Activated CD8-positive, alpha-beta T cell treated with anti-CD3 and anti-CD28 coated beads for 36 hours (primary cell): ENCODE measurements around the gene SLC25A44. TPM values are rescaled to one million over a fixed set of nuclear protein-coding genes. Genes with fewer than 3 reads are reported as not detected.

ENCODE experiments used
- ATAC-seq: fragments of 200-7000 bp; cut with Tn5 transposase; one replicate; pipeline ENCODE4 v1.10.0; 2021; ENCODE audit warnings: mild to moderate bottlenecking, moderate library complexity
- CTCF ChIA-PET: fragments of 350-600 bp; sonication (Branson Sonifier 250); formaldehyde crosslinking; loops from one replicate; lab custom pipeline; 2021; ENCODE audit warnings: antibody characterized with exemption; lab: Charles Lee
- POLR2A ChIA-PET: fragments of 350-600 bp; sonication (Branson Sonifier 250); formaldehyde crosslinking; loops from one replicate; lab custom pipeline; 2021; ENCODE audit warnings: antibody characterized with exemption; lab: Charles Lee
- DNase-seq: peaks from one replicate; pipeline ENCODE4 v3.0.0-alpha.2; 2020
- H3K27ac Mint-ChIP-seq: one replicate; pipeline ENCODE4 v1.8.0; 2021; ENCODE audit warnings: mild to moderate bottlenecking, mixed read lengths
- H3K27me3 Mint-ChIP-seq: one replicate; pipeline ENCODE4 v1.8.0; 2021; ENCODE audit warnings: mixed read lengths
- H3K36me3 Mint-ChIP-seq: one replicate; pipeline ENCODE4 v1.8.0; 2021; ENCODE audit warnings: low read depth, mixed read lengths
- H3K4me1 Mint-ChIP-seq: one replicate; pipeline ENCODE4 v1.8.0; 2021; ENCODE audit warnings: low read depth, mixed read lengths
- H3K4me3 Mint-ChIP-seq: one replicate; pipeline ENCODE4 v1.8.0; 2021; ENCODE audit warnings: mild to moderate bottlenecking, moderate library complexity, mixed read lengths
- H3K9me3 Mint-ChIP-seq: one replicate; pipeline ENCODE4 v1.8.0; 2021; ENCODE audit warnings: mixed read lengths
- intact Hi-C: fragments of 100-400 bp; cut with micrococcal nuclease; formaldehyde crosslinking; loops from one replicate; pipeline ENCODE4 v1.10.0; 2022
- total RNA-seq, 2 experiments: library from RNA; stranded (reverse); gene quantifications; one replicate each; pipeline ENCODE4 v1.2.3, GENCODE V29; 2021
- TF ChIP-seq, protein P1 (sequence below): fragments of 200-600 bp; IDR thresholded peaks from one replicate; pipeline ENCODE4 v1.8.0; 2022; ENCODE audit warnings: antibody characterized with exemption, mild to moderate bottlenecking

SLC25A44 gene
- total RNA-seq, 2 experiments from 2014 or later, result 41.9 to 43.0 TPM

DNA sequence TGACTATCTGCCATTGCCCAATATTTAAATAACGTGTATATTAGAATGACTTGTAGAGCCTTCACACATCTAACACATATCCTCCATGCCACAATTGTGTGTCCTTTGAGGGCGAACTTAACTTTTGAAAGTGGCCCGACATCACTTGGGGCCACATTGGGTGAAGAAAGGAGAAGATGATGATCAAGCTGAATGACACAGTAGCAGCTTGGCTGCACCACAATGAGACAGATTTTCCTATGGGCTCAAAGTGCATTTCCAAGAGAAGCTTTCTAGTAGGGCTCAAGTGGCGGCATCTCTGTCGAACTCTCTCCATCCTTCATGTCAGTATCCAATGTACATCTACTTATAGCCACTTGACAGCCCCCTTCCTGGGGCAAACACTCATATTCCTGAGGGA, 44.3 kb downstream of the SLC25A44 start:
- POLR2A ChIA-PET, result interaction anchor here (1.1 kb wide), 2 partner anchors 8 to 11 kb away, joined by 3 read pairs; no protein-coding TSS in a partner anchor
- CTCF ChIA-PET, result interaction anchor here (0.8 to 1.7 kb wide), 3 partner anchors 13 to 109 kb away, joined by 3 to 4 read pairs (median 3); no protein-coding TSS in a partner anchor
- H3K9me3 Mint-ChIP-seq, result no peaks in the 10 kb centered on the region
- no peak overlapping the region for H3K4me3 Mint-ChIP-seq
- H3K27ac Mint-ChIP-seq, result no peak overlapping the region
- no peaks in the 10 kb centered on the region for H3K27me3 Mint-ChIP-seq
- H3K4me1 Mint-ChIP-seq, result peaks cover 3% of the 10 kb centered on the region
- no peak for DNase-seq
- TF ChIP-seq, protein P1, sequence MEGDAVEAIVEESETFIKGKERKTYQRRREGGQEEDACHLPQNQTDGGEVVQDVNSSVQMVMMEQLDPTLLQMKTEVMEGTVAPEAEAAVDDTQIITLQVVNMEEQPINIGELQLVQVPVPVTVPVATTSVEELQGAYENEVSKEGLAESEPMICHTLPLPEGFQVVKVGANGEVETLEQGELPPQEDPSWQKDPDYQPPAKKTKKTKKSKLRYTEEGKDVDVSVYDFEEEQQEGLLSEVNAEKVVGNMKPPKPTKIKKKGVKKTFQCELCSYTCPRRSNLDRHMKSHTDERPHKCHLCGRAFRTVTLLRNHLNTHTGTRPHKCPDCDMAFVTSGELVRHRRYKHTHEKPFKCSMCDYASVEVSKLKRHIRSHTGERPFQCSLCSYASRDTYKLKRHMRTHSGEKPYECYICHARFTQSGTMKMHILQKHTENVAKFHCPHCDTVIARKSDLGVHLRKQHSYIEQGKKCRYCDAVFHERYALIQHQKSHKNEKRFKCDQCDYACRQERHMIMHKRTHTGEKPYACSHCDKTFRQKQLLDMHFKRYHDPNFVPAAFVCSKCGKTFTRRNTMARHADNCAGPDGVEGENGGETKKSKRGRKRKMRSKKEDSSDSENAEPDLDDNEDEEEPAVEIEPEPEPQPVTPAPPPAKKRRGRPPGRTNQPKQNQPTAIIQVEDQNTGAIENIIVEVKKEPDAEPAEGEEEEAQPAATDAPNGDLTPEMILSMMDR, result no peak
- intact Hi-C loops, result no loop called here
- no peak for ATAC-seq
- peaks cover 29% of the 10 kb centered on the region for H3K36me3 Mint-ChIP-seq

DNA sequence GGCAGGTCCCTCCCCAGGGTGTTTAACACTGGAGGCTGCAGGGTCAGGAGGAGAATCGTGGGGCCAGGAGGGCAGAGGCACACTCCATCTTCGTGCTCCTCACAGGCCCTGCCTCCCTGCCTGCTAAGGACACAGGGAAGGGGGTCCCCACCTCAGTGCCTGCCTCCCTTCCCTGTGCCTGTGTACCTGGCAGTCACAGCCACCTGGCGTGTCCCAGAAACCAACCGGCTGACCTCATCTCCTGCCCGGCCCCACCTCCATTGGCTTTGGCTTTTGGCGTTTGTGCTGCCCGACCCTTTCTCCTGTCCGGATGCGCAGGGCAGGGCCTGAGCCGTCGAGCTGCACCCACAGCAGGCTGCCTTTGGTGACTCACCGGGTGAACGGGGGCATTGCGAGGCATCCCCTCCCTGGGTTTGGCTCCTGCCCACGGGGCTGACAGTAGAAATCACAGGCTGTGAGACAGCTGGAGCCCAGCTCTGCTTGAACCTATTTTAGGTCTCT, 47.5 kb downstream of the SLC25A44 start:
- TF ChIP-seq, protein P1, result no peak
- no peak overlapping the region for H3K4me3 Mint-ChIP-seq
- H3K4me1 Mint-ChIP-seq, result peaks cover 15% of the 10 kb centered on the region
- H3K9me3 Mint-ChIP-seq, result no peaks in the 10 kb centered on the region
- H3K36me3 Mint-ChIP-seq, result peaks cover 13% of the 10 kb centered on the region
- H3K27me3 Mint-ChIP-seq, result no peaks in the 10 kb centered on the region
- no peak for ATAC-seq
- intact Hi-C loops, result no loop called here
- no peak for DNase-seq
- ChIA-PET CTCF (interaction anchor here (0.8 to 1.6 kb wide), 3 partner anchors 9 to 96 kb away, joined by 3 to 4 read pairs (median 4); no protein-coding TSS in a partner anchor), POLR2A (interaction anchor here (0.6 to 1.1 kb wide), 4 partner anchors 10 to 78 kb away, joined by 3 to 4 read pairs (median 3); no protein-coding TSS in a partner anchor)
- no peak overlapping the region for H3K27ac Mint-ChIP-seq

GRCh38 chr1:156241926-156242325, 48.0 kb downstream of the SLC25A44 start, which contains the start of gene BGLAP:
BGLAP (plus strand) TSS chr1:156242184; CDS start chr1:156242232, 48 bp downstream.
- intact Hi-C loops, result no loop called here
- peaks cover 12% of the 10 kb centered on the region for H3K36me3 Mint-ChIP-seq
- H3K9me3 Mint-ChIP-seq, result no peaks in the 10 kb centered on the region
- TF ChIP-seq, protein P1, result no peak
- DNase-seq, result no peak
- POLR2A ChIA-PET, result interaction anchor here (1.0 to 1.1 kb wide), 2 partner anchors 9 to 15 kb away, joined by 3 read pairs; no protein-coding TSS in a partner anchor
- H3K4me1 Mint-ChIP-seq, result peaks cover 17% of the 10 kb centered on the region
- no peak within 1 kb of the TSS for H3K27ac Mint-ChIP-seq
- ATAC-seq, result no peak
- H3K4me3 Mint-ChIP-seq, result no peak within 1 kb of the TSS
- no peaks in the 10 kb centered on the region for H3K27me3 Mint-ChIP-seq
- CTCF ChIA-PET, result interaction anchor here (0.8 to 1.6 kb wide), 3 partner anchors 9 to 96 kb away, joined by 3 to 4 read pairs (median 4); no protein-coding TSS in a partner anchor

GRCh38 chr1:156242738-156243137, 48.8 kb downstream of the SLC25A44 start:
- POLR2A ChIA-PET, result no interaction called here
- CTCF ChIA-PET, result interaction anchor here (1.6 kb wide), 1 partner anchor 10 kb away, joined by 4 read pairs; no protein-coding TSS in a partner anchor
- TF ChIP-seq, protein P1, result no peak
- no peaks in the 10 kb centered on the region for H3K27me3 Mint-ChIP-seq
- H3K27ac Mint-ChIP-seq, result no peak overlapping the region
- DNase-seq (no peak), ATAC-seq (no peak)
- peaks cover 8% of the 10 kb centered on the region for H3K36me3 Mint-ChIP-seq
- no peaks in the 10 kb centered on the region for H3K9me3 Mint-ChIP-seq
- H3K4me3 Mint-ChIP-seq, result no peak overlapping the region
- intact Hi-C loops, result no loop called here
- H3K4me1 Mint-ChIP-seq, result peaks cover 19% of the 10 kb centered on the region

DNA sequence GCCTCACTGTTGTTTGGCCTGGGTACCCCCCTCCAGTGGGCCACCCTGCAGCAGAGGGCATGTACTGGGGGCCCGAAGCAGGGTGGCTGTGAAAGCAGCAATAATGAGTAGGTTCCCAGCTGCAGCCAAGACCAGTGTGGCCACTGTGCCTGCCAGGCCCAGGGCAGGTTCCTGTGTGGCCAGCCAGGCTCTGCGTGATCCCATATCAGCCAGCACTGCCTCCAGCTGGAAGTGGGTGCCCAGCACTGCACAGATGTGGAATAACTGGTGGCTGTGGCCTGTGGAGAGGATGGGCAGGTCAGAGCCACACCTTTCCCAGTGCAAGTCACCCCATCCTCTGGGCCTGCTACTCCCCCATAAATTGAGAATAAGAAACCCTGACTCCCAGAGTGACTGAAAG, 50.2 kb downstream of the SLC25A44 start:
- Mint-ChIP-seq H3K27ac (no peak overlapping the region), H3K4me3 (no peak overlapping the region), H3K36me3 (peaks cover 6% of the 10 kb centered on the region), H3K4me1 (peaks cover 17% of the 10 kb centered on the region), H3K9me3 (no peaks in the 10 kb centered on the region), H3K27me3 (no peaks in the 10 kb centered on the region)
- intact Hi-C loops, result no loop called here
- TF ChIP-seq, protein P1, result no peak
- POLR2A ChIA-PET, result interaction anchor here (1.8 to 2.4 kb wide), 2 partner anchors 11 to 18 kb away, joined by 6 to 9 read pairs; no protein-coding TSS in a partner anchor
- CTCF ChIA-PET, result no interaction called here
- DNase-seq (no peak), ATAC-seq (no peak)
